GM12878 (cell line): ENCODE results near the gene THSD4. TPM values are rescaled to one million over a fixed set of nuclear protein-coding genes. Genes with fewer than 3 reads are reported as not detected.

Source experiments
- ATAC-seq: fragments of 200-7000 bp; cut with Tn5 transposase; 3 replicates; pipeline ENCODE4 v1.9.1; 2020; ENCODE audit warnings: mild to moderate bottlenecking, moderate library complexity
- BruUV-seq: library from RNA; stranded (reverse); fragments of 400-500 nt; replicated peaks from 2 replicates; lab custom pipeline; 2021; lab: Mats Ljungman, UMichigan
- CTCF ChIA-PET: fragments of 300-600 bp; sonication (Branson Sonifier 250); formaldehyde crosslinking; extraction: SDS; loops from one replicate; lab custom pipeline; 2021; ENCODE audit warnings: inconsistent platforms; lab: Yijun Ruan, JAX
- POLR2A ChIA-PET: fragments of 350-600 bp; formaldehyde crosslinking; extraction: SDS; loops from one replicate; lab custom pipeline; 2021; ENCODE audit warnings: inconsistent platforms; lab: Charles Lee
- RAD21 ChIA-PET: fragments of 300-600 bp; sonication (Branson Sonifier 250); formaldehyde crosslinking; loops from one replicate; lab custom pipeline; 2023; ENCODE audit warnings: antibody characterized with exemption; ENCODE audit not compliant: unreplicated experiment; lab: Charles Lee
- SMC1A ChIA-PET: fragments of 300-600 bp; sonication (Branson Sonifier 250); formaldehyde crosslinking; loops from one replicate; lab custom pipeline; 2023; ENCODE audit not compliant: unreplicated experiment, uncharacterized antibody; lab: Charles Lee
- DNase-seq: peaks from one replicate; pipeline ENCODE4 v3.0.0-alpha.2; 2011; ENCODE audit warnings: low read depth, low spot score
- FAIRE-seq: peaks from 3 replicates; lab custom pipeline; 2011; peaks lifted over from hg19 to GRCh38; lab: Jason Lieb, UNC
- H2AFZ ChIP-seq: 2 replicates; pipeline ENCODE4 v1.6.0; 2011; ENCODE audit warnings: low read depth, low read length, control low read depth; ENCODE audit not compliant: control insufficient read depth
- H3K27ac ChIP-seq: 2 replicates; pipeline ENCODE4 v1.5.1; 2011; ENCODE audit warnings: control low read depth; ENCODE audit not compliant: control insufficient read depth, insufficient read depth
- H3K27me3 ChIP-seq, 2 experiments: replicated peaks in 1 of 2; 2 replicates each; pipeline versions ENCODE4 v1.6.0 to v1.6.1; 2011; ENCODE audit warnings: low read length in 1 of 2; ENCODE audit not compliant: control insufficient read depth in 2 of 2, insufficient read depth in 2 of 2
- H3K36me3 ChIP-seq, 2 experiments: 2 replicates each; pipeline ENCODE4 v1.5.1; 2011; ENCODE audit warnings: low read length in 1 of 2; ENCODE audit not compliant: control insufficient read depth in 2 of 2, insufficient read depth in 2 of 2
- H3K4me1 ChIP-seq: 2 replicates; pipeline ENCODE4 v1.6.1; 2011; ENCODE audit warnings: mild to moderate bottlenecking, low read length, moderate library complexity, mixed read lengths; ENCODE audit not compliant: control insufficient read depth, insufficient read depth
- H3K4me2 ChIP-seq: 2 replicates; pipeline ENCODE4 v1.6.0; 2011; ENCODE audit warnings: control low read depth; ENCODE audit not compliant: control insufficient read depth, insufficient read depth
- H3K4me3 ChIP-seq: fragments of 200-600 bp; sonication (generic); 2 replicates; pipeline ENCODE4 v1.5.1; 2016
- H3K79me2 ChIP-seq: 2 replicates; pipeline ENCODE4 v1.6.0; 2011; ENCODE audit warnings: low read length; ENCODE audit not compliant: control insufficient read depth, insufficient read depth
- H3K9ac ChIP-seq: 2 replicates; pipeline ENCODE4 v1.8.0; 2011; ENCODE audit warnings: low read length, control low read depth, mixed read lengths; ENCODE audit not compliant: control insufficient read depth, insufficient read depth
- H3K9me3 ChIP-seq: replicated peaks from 3 replicates; pipeline ENCODE4 v1.5.1; 2011; ENCODE audit warnings: mild to moderate bottlenecking, low read length; ENCODE audit not compliant: control insufficient read depth, insufficient read depth
- H4K20me1 ChIP-seq: 2 replicates; pipeline ENCODE4 v1.6.0; 2011; ENCODE audit not compliant: control insufficient read depth, insufficient read depth
- ASH2L ChIP-seq: fragments of 300-600, 200-600 bp; sonication (generic); IDR thresholded peaks from 2 replicates; pipeline ENCODE4 v1.6.1; 2017; ENCODE audit warnings: low read depth, mild to moderate bottlenecking, borderline replicate concordance
- ATF2 ChIP-seq: IDR thresholded peaks from 2 replicates; pipeline ENCODE4 v1.6.1; 2012; ENCODE audit warnings: low read length, inconsistent platforms
- BACH1 ChIP-seq: fragments of 450-650 bp; IDR thresholded peaks from 2 replicates; pipeline ENCODE4 v1.6.1; 2017; ENCODE audit warnings: mild to moderate bottlenecking, borderline replicate concordance
- CHD1 ChIP-seq: IDR thresholded peaks from 2 replicates; pipeline ENCODE4 v1.6.1; 2012; ENCODE audit warnings: low read depth, low read length, improper control_type of control experiment
- ELK1 ChIP-seq: IDR thresholded peaks from 2 replicates; pipeline ENCODE4 v1.6.1; 2012; ENCODE audit warnings: low read depth, low read length, improper control_type of control experiment
- FOXM1 ChIP-seq: IDR thresholded peaks from 2 replicates; pipeline ENCODE4 v1.6.1; 2012; ENCODE audit warnings: low read depth, mild to moderate bottlenecking, inconsistent platforms, low read length, moderate library complexity
- IRF4 ChIP-seq: IDR thresholded peaks from 2 replicates; pipeline ENCODE4 v1.6.1; 2011; ENCODE audit warnings: low read depth, low read length
- MTA3 ChIP-seq: IDR thresholded peaks from 2 replicates; pipeline ENCODE4 v1.6.1; 2012; ENCODE audit warnings: low read length, inconsistent platforms, borderline replicate concordance
- NFYA ChIP-seq: IDR thresholded peaks from 2 replicates; pipeline ENCODE4 v1.6.1; 2011; ENCODE audit warnings: low read depth, mild to moderate bottlenecking, low read length, improper control_type of control experiment, borderline replicate concordance
- POLR2AphosphoS5 ChIP-seq: IDR thresholded peaks from 2 replicates; pipeline ENCODE4 v1.6.1; 2011; ENCODE audit warnings: mild to moderate bottlenecking, low read length, inconsistent platforms
- POU2F2 ChIP-seq: IDR thresholded peaks from 3 replicates; pipeline ENCODE4 v1.6.1; 2011; ENCODE audit warnings: low read depth, mild to moderate bottlenecking, low read length, borderline replicate concordance
- SMAD1 ChIP-seq: fragments of 450-650 bp; IDR thresholded peaks from 2 replicates; pipeline ENCODE4 v1.6.1; 2018; ENCODE audit warnings: mild to moderate bottlenecking, low read depth; ENCODE audit not compliant: partially characterized antibody
- SRF ChIP-seq, 2 experiments: IDR thresholded peaks; 2 replicates each; pipeline ENCODE4 v1.6.1; 2011; ENCODE audit warnings: low read depth in 2 of 2, low read length in 2 of 2, mild to moderate bottlenecking in 1 of 2, moderate library complexity in 1 of 2
- STAT1 ChIP-seq: fragments of 450-650 bp; conservative IDR thresholded peaks from 2 replicates; pipeline ENCODE4 v1.6.1; 2014; ENCODE audit warnings: antibody characterized with exemption, mild to moderate bottlenecking
- SUZ12 ChIP-seq: fragments of 200-600 bp; sonication (generic); IDR thresholded peaks from one replicate; pipeline ENCODE4 v1.6.1; 2018; ENCODE audit warnings: antibody characterized with exemption, mild to moderate bottlenecking; ENCODE audit not compliant: unreplicated experiment
- WRNIP1 ChIP-seq: IDR thresholded peaks from 2 replicates; pipeline ENCODE4 v1.6.1; 2011; ENCODE audit warnings: low read depth, low read length, improper control_type of control experiment, borderline replicate concordance
- WGBS: methylation state at CpG from one replicate; pipeline ENCODE4 v1.1.6; 2016; ENCODE audit warnings: low lambda C conversion rate; ENCODE audit not compliant: insufficient replicate concordance, insufficient coverage; ENCODE audit errors: missing lambda C conversion rate; 5-methylcytosine and 5-hydroxymethylcytosine counted together
- in situ Hi-C: fragments of 300-500 bp; cut with MboI; formaldehyde crosslinking; loops from 9 replicates; pipeline ENCODE4 v1.14.3; 2018; ENCODE audit warnings: mixed read lengths
- intact Hi-C: fragments of 100-400 bp; cut with micrococcal nuclease; formaldehyde crosslinking; loops from one replicate; pipeline ENCODE4 v1.14.2; 2022; ENCODE audit not compliant: unreplicated experiment
- polyA plus RNA-seq, 11 experiments: library from polyadenylated mRNA; depleted of rRNA in 4 of 11; unstranded in 6 of 11; stranded (reverse) in 5 of 11; fragments of >200 nt; fragmentation: Nextera tagmentation in 4 of 11; fragmentation: Illumina TruSeq in 1 of 11; extraction: Ambion mirVana in 4 of 11; extraction: Trizol in 1 of 11; gene quantifications; 1 replicate in 1 of 11; 2 replicates in 10 of 11; pipeline versions ENCODE4 v1.2.1 to v1.2.3, GENCODE V29; 2011 to 2016; ENCODE audit warnings: inconsistent platforms in 2 of 11, missing spikeins in 2 of 11, low read depth in 1 of 11
- total RNA-seq, 4 experiments: library from RNA; depleted of rRNA in 3 of 4; stranded (reverse); fragments of >200 nt in 3 of 4; fragmentation: Illumina TruSeq in 1 of 4; extraction: Trizol in 1 of 4; gene quantifications; 2 replicates each; pipeline versions ENCODE4 v1.2.1 to v1.2.3, GENCODE V29; 2013 to 2021
- TF ChIP-seq, protein P1 (sequence below): fragments of 450-650 bp; IDR thresholded peaks from 2 replicates; pipeline ENCODE4 v1.6.1; 2016; ENCODE audit warnings: mild to moderate bottlenecking
- TF ChIP-seq, protein P2 (sequence below): fragments of 450-650 bp; formaldehyde crosslinking; IDR thresholded peaks from 2 replicates; pipeline ENCODE4 v1.4.0; 2020; ENCODE audit warnings: mild to moderate bottlenecking, moderate library complexity

Gene THSD4
- total and polyA plus RNA-seq, 10 of the 15 experiments (the other 5 are each of a cell fraction or from before 2014, with no cell fraction given) = 0.04 to 0.13 (median 0.05) TPM; not detected in 7

- H3K27me3 ChIP-seq = no peaks in the 10 kb centered on the region
- RAD21 ChIA-PET = no interaction called here
- no peak overlapping the region for H3K9ac ChIP-seq
- no peak overlapping the region for H3K4me2 ChIP-seq
- CTCF ChIA-PET = no interaction called here
- H3K79me2 ChIP-seq = no peaks in the 10 kb centered on the region
- no peak overlapping the region for H3K27ac ChIP-seq
- POLR2A ChIA-PET = no interaction called here
- H3K4me1 ChIP-seq = peaks cover 3% of the 10 kb centered on the region
- intact Hi-C loops = no loop called here
- H3K9me3 ChIP-seq = no peaks in the 10 kb centered on the region
- 17% methylated on average over 3 of the region's 3 CpGs for WGBS
- no peak overlapping the region for H2AFZ ChIP-seq
- no TSS peak for BruUV-seq
- in situ Hi-C loops = no loop called here
- H3K36me3 ChIP-seq = no peaks in the 10 kb centered on the region
- FAIRE-seq = no peak
- no peaks in the 10 kb centered on the region for H4K20me1 ChIP-seq
- no peak overlapping the region for H3K4me3 ChIP-seq
- no peak for ATAC-seq
- SMC1A ChIA-PET = no interaction called here
- no peak for DNase-seq
- TF ChIP-seq WRNIP1 (no peak), NFYA (no peak), ATF2 (no peak), STAT1 (no peak), ELK1 (no peak), FOXM1 (no peak), SMAD1 (no peak), SRF (IDR thresholded peaks at IDR 0.05; ENCODE audit: low read depth in 2 of 2, low read length in 2 of 2) (no peak), POU2F2 (no peak), BACH1 (no peak), CHD1 (no peak), IRF4 (no peak), POLR2AphosphoS5 (no peak), MTA3 (no peak), SUZ12 (no peak), ASH2L (no peak)
- TF ChIP-seq, protein P1, sequence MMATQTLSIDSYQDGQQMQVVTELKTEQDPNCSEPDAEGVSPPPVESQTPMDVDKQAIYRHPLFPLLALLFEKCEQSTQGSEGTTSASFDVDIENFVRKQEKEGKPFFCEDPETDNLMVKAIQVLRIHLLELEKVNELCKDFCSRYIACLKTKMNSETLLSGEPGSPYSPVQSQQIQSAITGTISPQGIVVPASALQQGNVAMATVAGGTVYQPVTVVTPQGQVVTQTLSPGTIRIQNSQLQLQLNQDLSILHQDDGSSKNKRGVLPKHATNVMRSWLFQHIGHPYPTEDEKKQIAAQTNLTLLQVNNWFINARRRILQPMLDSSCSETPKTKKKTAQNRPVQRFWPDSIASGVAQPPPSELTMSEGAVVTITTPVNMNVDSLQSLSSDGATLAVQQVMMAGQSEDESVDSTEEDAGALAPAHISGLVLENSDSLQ = no peak
- TF ChIP-seq, protein P2, sequence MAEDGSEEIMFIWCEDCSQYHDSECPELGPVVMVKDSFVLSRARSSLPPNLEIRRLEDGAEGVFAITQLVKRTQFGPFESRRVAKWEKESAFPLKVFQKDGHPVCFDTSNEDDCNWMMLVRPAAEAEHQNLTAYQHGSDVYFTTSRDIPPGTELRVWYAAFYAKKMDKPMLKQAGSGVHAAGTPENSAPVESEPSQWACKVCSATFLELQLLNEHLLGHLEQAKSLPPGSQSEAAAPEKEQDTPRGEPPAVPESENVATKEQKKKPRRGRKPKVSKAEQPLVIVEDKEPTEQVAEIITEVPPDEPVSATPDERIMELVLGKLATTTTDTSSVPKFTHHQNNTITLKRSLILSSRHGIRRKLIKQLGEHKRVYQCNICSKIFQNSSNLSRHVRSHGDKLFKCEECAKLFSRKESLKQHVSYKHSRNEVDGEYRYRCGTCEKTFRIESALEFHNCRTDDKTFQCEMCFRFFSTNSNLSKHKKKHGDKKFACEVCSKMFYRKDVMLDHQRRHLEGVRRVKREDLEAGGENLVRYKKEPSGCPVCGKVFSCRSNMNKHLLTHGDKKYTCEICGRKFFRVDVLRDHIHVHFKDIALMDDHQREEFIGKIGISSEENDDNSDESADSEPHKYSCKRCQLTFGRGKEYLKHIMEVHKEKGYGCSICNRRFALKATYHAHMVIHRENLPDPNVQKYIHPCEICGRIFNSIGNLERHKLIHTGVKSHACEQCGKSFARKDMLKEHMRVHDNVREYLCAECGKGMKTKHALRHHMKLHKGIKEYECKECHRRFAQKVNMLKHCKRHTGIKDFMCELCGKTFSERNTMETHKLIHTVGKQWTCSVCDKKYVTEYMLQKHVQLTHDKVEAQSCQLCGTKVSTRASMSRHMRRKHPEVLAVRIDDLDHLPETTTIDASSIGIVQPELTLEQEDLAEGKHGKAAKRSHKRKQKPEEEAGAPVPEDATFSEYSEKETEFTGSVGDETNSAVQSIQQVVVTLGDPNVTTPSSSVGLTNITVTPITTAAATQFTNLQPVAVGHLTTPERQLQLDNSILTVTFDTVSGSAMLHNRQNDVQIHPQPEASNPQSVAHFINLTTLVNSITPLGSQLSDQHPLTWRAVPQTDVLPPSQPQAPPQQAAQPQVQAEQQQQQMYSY (CRISPR knock-in tag) = no peak
Observed at GRCh38 chr15:71334873-71335272, 219.6 kb downstream of the THSD4 start.
